ENCODE measurements around the gene BHLHA9. TPM values are rescaled to one million over a fixed set of nuclear protein-coding genes. Genes with fewer than 3 reads are reported as not detected.

Gene BHLHA9
- total RNA-seq (2014; rRNA removed; shearing (Covaris generic)): not detected in 2 replicates

DNA sequence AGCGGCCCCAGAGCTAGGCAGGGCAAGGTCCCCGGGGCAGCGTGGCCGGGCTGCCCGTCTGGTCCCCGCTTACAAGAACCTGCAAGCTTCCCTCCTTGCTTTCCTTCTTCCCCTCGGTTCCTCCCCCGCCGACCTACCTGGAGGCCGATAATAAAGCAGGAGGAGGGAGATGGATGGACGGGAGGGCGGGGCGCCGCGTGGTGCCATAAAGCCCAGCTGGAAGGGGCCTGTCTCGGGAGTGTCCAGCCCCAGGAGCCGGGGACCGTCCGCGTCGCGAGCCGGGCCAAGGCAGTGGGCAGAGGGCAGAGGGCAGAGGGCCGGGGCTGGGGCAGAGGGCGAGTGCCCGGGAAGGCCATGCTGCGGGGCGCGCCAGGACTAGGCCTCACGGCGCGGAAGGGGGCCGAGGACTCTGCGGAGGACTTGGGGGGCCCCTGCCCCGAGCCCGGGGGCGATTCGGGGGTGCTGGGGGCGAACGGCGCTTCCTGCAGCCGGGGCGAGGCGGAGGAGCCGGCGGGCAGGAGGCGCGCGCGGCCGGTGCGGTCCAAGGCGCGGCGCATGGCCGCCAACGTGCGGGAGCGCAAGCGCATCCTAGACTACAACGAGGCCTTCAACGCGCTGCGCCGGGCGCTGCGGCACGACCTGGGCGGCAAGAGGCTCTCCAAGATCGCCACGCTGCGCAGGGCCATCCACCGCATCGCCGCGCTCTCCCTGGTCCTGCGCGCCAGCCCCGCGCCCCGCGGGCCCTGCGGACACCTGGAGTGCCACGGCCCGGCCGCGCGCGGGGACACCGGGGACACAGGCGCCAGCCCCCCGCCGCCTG, at the start of gene BHLHA9:
Gene BHLHA9, plus strand, starts transcription at position 235 of the 820 bp plus-strand sequence. Its CDS starts 120 bp downstream, at position 355.
- Histone ChIP-seq H3K9me3 (replicated peaks) (no peaks in the 10 kb centered on the region), H3K36me3 (no peaks in the 10 kb centered on the region; the same call in 1 of the 2 replicates), H3K27me3 (replicated peaks) (peaks cover 28% of the 10 kb centered on the region), H3K4me3 (no peak within 1 kb of the TSS), H3K4me1 (replicated peaks) (peaks cover 6% of the 10 kb centered on the region; the same call in 1 of the 2 replicates), H3K27ac (no peak within 1 kb of the TSS)
- DNase-seq (ENCODE audit: low read depth in 1 of 2, low spot score in 2 of 2): no peak

DNA sequence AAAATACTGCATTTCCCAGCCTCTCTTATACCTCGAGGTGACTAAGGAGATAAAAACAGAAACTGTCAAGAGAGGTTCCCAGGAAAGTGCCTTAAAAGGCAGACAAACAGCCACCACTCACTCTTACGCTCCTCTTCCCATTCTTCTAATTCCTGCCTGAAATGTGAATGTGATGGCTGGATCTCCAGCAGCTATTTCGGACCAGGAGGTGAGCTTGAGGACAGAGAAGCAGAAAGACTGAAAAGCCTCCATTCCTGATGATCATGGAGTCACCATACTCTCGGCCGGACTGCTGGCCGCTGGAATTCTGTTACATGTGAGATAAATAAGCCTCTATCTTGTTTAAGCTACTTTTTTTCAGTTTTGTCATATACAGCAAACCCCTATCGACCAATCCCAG, 49.0 kb upstream of the BHLHA9 start:
- no peak for DNase-seq (ENCODE audit: low read depth in 1 of 2, low spot score in 2 of 2)
- no peaks in the 10 kb centered on the region for H3K4me1 ChIP-seq (replicated peaks)
- no peak overlapping the region for H3K4me3 ChIP-seq
- H3K27me3 ChIP-seq (replicated peaks): peaks cover 45% of the 10 kb centered on the region
- no peak overlapping the region for H3K27ac ChIP-seq
- H3K36me3 ChIP-seq: no peaks in the 10 kb centered on the region
- H3K9me3 ChIP-seq (replicated peaks): no peaks in the 10 kb centered on the region

DNA sequence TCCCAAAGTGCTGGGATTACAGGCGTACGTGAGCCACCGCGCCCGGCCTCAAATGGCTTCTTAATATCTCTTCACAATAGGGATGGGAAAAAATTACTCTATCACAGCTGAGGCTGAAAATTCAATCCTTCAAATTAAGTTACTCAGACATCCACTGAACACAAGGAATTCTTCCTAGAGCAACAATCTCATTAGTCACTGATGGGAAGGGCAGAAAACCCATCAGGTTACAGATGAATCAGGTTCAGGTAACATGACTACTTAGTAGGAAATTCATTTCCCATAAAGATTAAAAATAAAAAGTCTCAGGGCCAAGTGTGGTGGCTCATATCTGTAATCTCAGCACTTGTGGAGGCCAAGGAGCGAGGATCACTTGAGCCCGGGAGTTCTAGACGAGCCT, 47.9 kb upstream of the BHLHA9 start:
- Histone ChIP-seq H3K36me3 (no peaks in the 10 kb centered on the region), H3K9me3 (replicated peaks) (no peaks in the 10 kb centered on the region), H3K27me3 (replicated peaks) (peaks cover 50% of the 10 kb centered on the region), H3K4me3 (no peak overlapping the region), H3K4me1 (replicated peaks) (no peaks in the 10 kb centered on the region), H3K27ac (no peak overlapping the region)
- no peak for DNase-seq (ENCODE audit: low read depth in 1 of 2, low spot score in 2 of 2)

DNA sequence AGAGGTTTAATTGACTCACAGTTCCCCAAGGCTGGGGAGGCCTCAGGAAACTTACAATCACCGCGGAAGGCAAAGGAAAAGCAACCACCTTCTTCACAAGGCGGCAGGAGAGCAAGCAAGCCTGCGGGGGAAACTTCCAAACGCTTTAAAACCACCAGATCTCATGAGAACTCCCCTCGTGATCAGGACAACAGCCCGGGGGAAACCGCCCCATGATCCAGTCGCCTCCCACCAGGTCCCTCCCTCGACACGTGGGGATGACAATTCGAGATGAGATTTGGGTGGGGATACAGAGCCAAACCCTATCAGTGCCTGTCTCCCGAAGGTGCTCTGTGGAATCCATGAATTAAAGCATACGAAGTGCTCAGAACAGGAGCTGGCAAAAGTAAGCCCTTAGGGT, 46.6 kb upstream of the BHLHA9 start:
- Histone ChIP-seq H3K9me3 (replicated peaks) (no peaks in the 10 kb centered on the region), H3K4me1 (replicated peaks) (no peaks in the 10 kb centered on the region), H3K27ac (no peak overlapping the region), H3K36me3 (no peaks in the 10 kb centered on the region), H3K4me3 (no peak overlapping the region), H3K27me3 (replicated peaks) (peaks cover 60% of the 10 kb centered on the region)
- no peak for DNase-seq (ENCODE audit: low read depth in 1 of 2, low spot score in 2 of 2)

DNA sequence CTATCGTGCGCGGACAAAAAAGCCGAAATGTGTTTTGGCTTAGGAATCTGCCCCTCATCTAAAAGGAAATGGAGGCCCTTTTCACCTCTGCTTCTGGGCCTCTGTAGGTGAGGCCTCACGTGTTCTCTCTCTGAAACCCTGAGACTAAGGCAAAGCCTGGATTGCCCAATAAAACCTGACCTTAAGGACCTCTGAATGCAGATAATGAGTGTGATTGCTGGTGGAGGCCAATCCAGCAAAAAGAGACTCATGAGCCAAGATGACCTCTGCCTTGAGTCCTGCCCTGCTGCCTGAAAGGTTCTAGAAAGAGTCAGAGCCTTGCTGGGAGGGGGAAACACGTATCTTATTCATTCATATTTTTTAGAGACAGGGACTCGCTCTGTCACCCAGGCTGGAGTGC, 45.9 kb upstream of the BHLHA9 start:
- no peak for DNase-seq (ENCODE audit: low read depth in 1 of 2, low spot score in 2 of 2)
- Histone ChIP-seq H3K9me3 (replicated peaks) (0 out of 2 replicates have a peak, but pooled peaks cover 3% of the 10 kb centered on the region), H3K27me3 (replicated peaks) (peaks cover 66% of the 10 kb centered on the region), H3K4me3 (no peak overlapping the region), H3K4me1 (replicated peaks) (peaks cover 3% of the 10 kb centered on the region), H3K36me3 (no peaks in the 10 kb centered on the region), H3K27ac (no peak overlapping the region)

DNA sequence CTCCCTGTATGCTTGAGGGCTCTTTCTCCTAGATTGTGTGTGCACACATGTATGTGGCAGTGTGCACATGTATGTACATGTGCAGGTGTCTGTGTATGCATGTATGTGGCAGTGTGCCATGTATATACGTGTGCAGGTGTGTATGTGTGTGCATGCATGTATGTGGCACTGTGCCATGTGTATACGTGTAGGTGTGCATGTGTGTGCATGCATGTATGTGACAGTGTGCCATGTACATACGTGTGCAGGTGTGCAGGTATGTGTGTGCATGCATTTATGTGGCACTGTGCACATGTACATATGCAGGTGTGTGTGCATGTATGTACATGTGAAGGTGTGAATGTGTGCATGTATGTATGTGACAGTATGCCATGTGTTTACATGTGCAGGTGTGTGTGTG, 43.9 kb upstream of the BHLHA9 start:
- H3K27me3 ChIP-seq (replicated peaks): peaks cover 66% of the 10 kb centered on the region
- H3K36me3 ChIP-seq: no peaks in the 10 kb centered on the region
- H3K9me3 ChIP-seq (replicated peaks): 0 out of 2 replicates have a peak, but pooled peaks cover 3% of the 10 kb centered on the region
- no peak overlapping the region for H3K27ac ChIP-seq
- peaks cover 6% of the 10 kb centered on the region for H3K4me1 ChIP-seq (replicated peaks)
- H3K4me3 ChIP-seq: no peak overlapping the region
- no peak for DNase-seq (ENCODE audit: low read depth in 1 of 2, low spot score in 2 of 2)

DNA sequence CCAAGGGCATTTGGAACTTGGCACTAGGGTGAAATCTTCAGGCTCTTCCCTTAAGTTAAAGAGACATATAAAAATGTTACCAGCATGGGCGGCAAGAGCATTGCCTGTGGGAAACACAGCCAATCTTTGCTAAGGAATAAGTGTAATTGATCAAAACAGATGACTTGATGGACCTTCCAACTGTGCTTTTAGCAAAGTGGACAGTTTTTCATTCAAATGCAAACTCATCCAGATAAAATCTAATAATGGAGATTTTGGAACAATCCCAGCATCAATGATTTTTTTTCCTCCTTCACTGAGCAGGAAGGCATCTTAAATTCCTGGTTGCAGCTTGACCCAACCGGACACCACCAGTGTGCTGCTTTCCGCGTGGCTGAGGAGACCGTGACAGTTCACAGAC, 42.9 kb upstream of the BHLHA9 start:
- no peak for DNase-seq (ENCODE audit: low read depth in 1 of 2, low spot score in 2 of 2)
- H3K27me3 ChIP-seq (replicated peaks): peaks cover 61% of the 10 kb centered on the region
- H3K27ac ChIP-seq: no peak overlapping the region
- 0 out of 2 replicates have a peak, but pooled peaks cover 3% of the 10 kb centered on the region for H3K9me3 ChIP-seq (replicated peaks)
- no peaks in the 10 kb centered on the region for H3K36me3 ChIP-seq
- H3K4me3 ChIP-seq: no peak overlapping the region
- peaks cover 6% of the 10 kb centered on the region for H3K4me1 ChIP-seq (replicated peaks)

DNA sequence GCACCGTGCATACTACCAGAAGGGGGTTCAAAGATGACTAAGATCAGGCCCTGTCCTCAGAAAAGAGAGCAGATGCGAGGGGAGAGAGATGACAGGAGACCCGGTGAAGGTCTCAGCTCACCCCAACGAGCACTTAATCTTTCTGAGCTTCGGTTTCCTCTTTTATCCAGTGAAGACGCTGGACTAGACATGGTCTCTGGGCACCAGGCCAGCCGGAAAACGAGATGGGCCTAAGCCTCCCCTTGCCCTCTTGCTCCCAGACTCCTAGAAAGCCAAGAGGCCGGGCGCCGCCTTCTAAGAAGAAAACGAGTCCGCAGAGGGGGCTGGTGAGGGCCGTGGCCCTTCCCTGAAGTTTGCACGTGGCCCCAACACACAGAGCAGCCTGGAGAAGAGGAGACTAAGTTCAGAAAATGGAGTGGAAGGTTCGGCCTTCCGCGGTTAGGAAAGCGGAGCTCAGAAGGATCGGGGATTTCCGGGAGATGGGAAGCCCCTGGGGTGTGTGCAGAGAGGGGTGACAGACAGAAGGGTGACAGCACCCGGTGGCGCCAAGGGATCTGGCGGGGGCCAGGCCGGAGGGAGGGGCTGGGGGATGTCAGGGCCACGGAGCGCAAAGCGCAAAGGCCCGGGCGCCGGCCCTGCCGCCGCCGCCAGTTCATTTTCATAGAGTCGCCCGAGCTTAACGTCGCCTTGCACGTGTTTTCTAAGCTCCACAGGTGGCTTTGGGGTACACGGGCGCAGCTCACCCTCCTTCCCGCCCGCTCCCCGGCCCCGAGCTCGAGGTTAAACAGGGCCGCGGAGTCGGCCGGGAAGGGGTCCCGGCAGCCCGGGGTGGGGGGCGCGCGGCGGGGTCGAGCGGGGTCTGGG, 42.1 kb upstream of the BHLHA9 start:
- Histone ChIP-seq H3K36me3 (no peaks in the 10 kb centered on the region), H3K4me1 (replicated peaks) (peaks cover 6% of the 10 kb centered on the region), H3K4me3 (no peak overlapping the region), H3K27ac (no peak overlapping the region), H3K9me3 (replicated peaks) (0 out of 2 replicates have a peak, but pooled peaks cover 3% of the 10 kb centered on the region), H3K27me3 (replicated peaks) (peaks cover 55% of the 10 kb centered on the region)
- no peak for DNase-seq (ENCODE audit: low read depth in 1 of 2, low spot score in 2 of 2)

DNA sequence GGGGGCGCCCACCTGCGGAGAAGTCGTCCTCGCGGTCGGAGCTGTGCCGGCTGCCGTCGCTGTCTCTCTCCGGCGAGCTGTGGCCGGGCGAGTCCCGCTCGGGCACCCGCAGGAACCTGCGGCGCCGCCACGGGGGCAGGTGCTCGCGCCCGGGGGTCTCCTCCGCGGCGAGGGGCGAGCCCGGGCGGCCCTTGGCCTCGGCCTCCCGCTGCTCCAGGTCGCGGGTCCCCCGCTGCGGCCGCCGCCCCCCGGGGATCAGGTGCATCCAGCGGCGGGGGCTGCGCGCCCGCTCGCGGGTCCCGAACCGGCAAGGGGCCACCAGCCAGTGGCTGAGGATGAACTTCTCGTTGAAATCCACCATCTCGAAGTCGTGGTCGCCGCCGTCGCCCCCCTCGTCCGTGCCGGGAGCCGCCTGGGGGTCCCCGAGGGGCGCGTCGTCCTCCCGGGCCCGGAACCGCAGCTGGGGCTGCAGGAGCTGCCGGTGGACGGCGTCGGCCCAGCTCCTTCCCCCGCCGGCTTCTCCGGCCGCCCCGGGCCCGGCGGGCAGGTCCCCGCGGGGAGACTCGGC, 41.4 kb upstream of the BHLHA9 start:
- H3K4me1 ChIP-seq (replicated peaks): peaks cover 6% of the 10 kb centered on the region
- H3K4me3 ChIP-seq: no peak overlapping the region
- H3K9me3 ChIP-seq (replicated peaks): 0 out of 2 replicates have a peak, but pooled peaks cover 3% of the 10 kb centered on the region
- H3K27ac ChIP-seq: no peak overlapping the region
- peaks cover 55% of the 10 kb centered on the region for H3K27me3 ChIP-seq (replicated peaks)
- no peaks in the 10 kb centered on the region for H3K36me3 ChIP-seq
- DNase-seq (ENCODE audit: low read depth in 1 of 2, low spot score in 2 of 2): no peak

DNA sequence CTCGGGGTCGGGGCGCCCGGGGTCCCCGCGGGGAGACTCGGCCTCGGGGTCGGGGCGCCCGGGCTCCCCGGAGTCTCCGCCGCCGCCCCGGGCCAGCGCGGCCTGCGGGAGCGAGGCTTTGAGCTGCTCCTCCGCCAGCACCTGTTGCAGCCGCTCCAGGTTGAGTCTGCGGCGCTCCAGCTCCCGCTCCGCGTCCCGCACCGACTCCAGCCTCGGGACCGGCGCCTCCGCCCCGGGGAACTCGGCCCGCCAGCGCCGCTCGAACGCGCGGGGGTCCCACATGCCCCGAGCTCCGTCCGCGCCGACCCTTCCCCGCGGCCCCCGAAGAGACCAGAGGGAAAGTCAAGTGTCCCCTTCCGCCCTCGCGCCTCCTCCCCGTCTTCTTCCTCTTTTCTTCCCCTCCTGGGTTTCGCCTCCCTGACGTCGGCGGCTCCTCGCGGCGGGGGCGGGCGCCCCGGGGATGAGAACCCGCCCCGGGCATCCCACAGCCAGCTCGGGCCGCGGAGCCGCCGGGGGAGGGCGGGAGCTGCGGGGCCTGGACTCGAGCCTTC, 40.8 kb upstream of the BHLHA9 start:
- Histone ChIP-seq H3K9me3 (replicated peaks) (0 out of 2 replicates have a peak, but pooled peaks cover 3% of the 10 kb centered on the region), H3K4me3 (no peak overlapping the region), H3K27ac (no peak overlapping the region), H3K36me3 (no peaks in the 10 kb centered on the region), H3K27me3 (replicated peaks) (peaks cover 55% of the 10 kb centered on the region), H3K4me1 (replicated peaks) (peaks cover 6% of the 10 kb centered on the region)
- DNase-seq (ENCODE audit: low read depth in 1 of 2, low spot score in 2 of 2): no peak

DNA sequence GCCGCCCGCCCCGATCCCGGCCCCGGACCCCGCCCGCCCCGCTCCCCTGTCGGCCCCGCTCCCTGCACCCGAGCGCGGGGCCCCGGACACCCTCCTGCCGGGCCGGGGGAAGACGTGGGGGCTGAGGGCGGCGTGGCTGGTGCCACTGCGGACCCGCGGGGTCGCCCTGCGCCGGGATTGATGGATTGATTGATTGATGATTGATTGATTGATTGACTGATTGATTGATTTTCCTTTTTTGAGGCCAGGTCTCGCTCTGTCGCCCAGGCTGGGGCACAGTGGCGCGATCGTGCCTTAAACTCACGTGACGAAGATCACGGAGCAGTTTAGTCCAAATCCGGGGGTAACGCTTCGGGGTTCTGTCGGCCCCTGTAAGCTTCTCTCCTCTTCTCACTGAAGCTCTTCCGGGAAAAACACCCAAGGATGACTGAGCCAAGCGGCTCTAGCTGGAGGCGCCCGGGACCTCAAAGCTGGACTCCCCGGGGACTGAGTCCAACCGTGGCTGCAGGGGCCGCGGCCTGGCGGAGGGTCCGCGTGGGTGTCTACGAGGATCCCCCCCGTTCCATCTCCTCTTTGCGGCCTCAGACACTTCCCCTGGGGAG, 40.2 kb upstream of the BHLHA9 start:
- H3K27ac ChIP-seq: no peak overlapping the region
- H3K27me3 ChIP-seq (replicated peaks): peaks cover 55% of the 10 kb centered on the region
- peaks cover 6% of the 10 kb centered on the region for H3K4me1 ChIP-seq (replicated peaks)
- no peak for DNase-seq (ENCODE audit: low read depth in 1 of 2, low spot score in 2 of 2)
- no peak overlapping the region for H3K4me3 ChIP-seq
- H3K9me3 ChIP-seq (replicated peaks): 0 out of 2 replicates have a peak, but pooled peaks cover 3% of the 10 kb centered on the region
- H3K36me3 ChIP-seq: no peaks in the 10 kb centered on the region

DNA sequence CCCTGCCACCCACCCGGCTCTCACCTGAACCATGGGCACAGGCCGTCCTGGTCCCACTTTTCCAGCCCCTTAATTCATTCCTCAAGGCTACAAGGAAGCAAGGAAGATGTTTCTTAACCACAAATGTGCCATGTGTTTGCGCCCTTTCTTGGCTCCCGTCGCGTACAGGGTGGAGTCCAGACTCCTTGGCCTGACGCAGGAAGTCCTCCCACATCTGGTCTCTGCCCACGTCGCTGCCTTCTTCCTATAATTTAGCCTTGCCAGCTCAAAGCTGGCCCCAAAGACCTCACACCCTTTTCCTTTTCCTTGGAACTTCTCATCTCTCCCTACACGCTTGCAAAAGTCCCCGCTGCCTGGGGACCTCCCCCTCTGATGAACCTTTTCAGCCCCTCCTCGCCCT, 38.8 kb upstream of the BHLHA9 start:
- DNase-seq (ENCODE audit: low read depth in 1 of 2, low spot score in 2 of 2): no peak
- Histone ChIP-seq H3K27ac (no peak overlapping the region), H3K4me3 (no peak overlapping the region)

DNA sequence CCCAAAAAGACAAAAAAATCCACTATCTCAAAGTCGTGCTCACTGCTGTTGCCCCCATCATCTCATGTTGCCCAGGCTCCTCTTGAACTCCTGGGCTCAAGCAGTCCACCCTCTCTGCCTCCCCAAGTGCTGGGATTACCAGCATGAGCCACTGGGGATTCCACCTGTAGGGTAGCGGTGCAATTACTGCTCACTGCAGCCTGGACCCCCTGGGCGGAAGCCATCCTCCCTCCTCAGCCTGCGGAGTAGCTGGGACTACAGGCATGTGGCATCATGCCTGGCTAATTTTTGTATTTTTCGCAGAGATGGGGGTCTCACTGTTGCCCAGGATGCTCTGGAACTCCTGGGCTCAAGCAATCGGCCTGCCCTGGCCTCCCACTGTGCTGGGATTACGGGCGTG, 37.9 kb upstream of the BHLHA9 start:
- H3K4me1 ChIP-seq (replicated peaks): peaks cover 6% of the 10 kb centered on the region
- 0 out of 2 replicates have a peak, but pooled peaks cover 3% of the 10 kb centered on the region for H3K9me3 ChIP-seq (replicated peaks)
- H3K36me3 ChIP-seq: no peaks in the 10 kb centered on the region
- H3K27ac ChIP-seq: no peak overlapping the region
- H3K27me3 ChIP-seq (replicated peaks): peaks cover 38% of the 10 kb centered on the region
- DNase-seq (ENCODE audit: low read depth in 1 of 2, low spot score in 2 of 2): no peak
- no peak overlapping the region for H3K4me3 ChIP-seq

More for the DNA sequence above, 38.8 kb upstream of the BHLHA9 start:
- peaks cover 45% of the 10 kb centered on the region for H3K27me3 ChIP-seq (replicated peaks)
- H3K4me1 ChIP-seq (replicated peaks): peaks cover 6% of the 10 kb centered on the region
- no peaks in the 10 kb centered on the region for H3K36me3 ChIP-seq
- H3K9me3 ChIP-seq (replicated peaks): 0 out of 2 replicates have a peak, but pooled peaks cover 3% of the 10 kb centered on the region
